Hypothalamus (tissue), 51 donors: ENCODE measurements around the gene GRB10.

Experiments
- DNase-seq, 51 donors: peaks; one replicate each; lab custom pipeline; 2025; lab: John Stamatoyannopoulos, UW

The GRB10 gene

DNA sequence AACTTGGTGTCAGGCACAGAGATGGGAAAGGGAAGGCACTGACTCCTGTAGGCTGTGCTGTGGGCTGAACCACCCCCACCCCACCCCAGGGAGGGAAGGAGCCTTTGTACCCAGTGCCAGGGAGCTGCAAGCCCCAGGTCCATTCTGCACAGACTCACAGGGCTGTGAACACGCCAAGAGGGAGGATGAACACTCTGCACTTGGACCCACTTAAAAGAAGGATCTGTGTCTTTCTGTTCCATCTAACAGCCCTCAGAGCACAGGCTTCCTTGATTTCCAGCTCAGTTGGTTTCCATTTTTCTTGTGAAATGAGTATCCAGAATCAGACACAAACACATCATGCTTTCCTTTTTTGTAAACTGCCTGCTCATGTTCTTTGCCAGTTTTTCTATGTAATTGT is 84.9 kb downstream of the GRB10 start:
- peak in 5 of 51 donors; percentile 16 to 47 (median 36) for DNase-seq

DNA sequence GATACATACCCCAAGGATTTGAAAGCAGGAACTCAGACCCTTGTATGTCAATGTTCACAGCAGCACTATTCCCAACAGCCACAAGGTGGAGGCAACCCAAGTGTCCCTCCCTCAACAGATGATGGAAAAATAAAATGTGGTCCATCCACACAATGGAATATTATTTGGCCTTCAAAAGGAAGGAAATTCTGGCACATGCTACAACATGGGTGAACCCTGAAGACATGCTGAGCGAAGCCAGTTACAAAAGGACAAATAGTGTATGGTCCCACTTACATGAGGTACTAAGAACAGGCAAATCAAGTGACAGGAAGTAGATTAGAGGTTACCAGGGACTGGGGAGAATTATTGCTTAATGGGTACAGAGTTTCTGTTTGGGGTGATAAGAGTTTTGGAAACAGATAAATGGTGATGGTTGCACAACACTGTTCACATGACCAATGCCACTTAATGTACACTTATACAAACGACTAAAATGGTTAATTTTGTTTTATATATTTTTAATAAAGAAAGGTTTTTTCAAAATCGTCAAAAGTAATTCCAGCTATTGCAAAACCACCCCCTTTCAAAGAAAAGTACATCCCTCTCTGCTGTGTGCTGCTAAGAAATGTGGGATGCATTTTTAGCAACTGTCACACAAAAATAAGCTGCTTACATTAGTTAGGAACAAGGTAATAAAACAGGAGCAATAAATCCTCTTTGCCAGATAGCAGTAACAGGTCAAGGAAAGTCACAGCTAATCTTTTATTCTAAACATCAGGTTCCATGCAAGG is 85.7 kb downstream of the GRB10 start:
- DNase-seq = no peak

DNA sequence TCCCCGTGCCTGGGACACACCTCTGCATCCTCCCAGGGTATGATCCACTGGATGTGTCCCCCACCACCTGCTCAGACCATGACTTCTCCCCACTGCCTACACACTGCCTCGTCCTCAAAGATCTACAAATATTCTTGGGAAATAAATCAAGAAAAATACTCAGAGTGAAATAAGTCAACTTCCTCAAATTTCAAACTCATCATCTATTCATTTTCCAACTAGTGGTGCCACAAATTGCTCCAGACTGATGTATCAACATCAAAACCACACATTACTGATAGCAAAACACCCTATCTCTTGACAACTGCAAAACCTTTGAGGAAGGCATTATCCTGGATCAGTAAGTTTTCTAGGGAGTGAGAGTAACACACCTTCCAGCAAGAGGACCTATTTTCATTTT is 87.7 kb downstream of the GRB10 start:
- no peak for DNase-seq

DNA sequence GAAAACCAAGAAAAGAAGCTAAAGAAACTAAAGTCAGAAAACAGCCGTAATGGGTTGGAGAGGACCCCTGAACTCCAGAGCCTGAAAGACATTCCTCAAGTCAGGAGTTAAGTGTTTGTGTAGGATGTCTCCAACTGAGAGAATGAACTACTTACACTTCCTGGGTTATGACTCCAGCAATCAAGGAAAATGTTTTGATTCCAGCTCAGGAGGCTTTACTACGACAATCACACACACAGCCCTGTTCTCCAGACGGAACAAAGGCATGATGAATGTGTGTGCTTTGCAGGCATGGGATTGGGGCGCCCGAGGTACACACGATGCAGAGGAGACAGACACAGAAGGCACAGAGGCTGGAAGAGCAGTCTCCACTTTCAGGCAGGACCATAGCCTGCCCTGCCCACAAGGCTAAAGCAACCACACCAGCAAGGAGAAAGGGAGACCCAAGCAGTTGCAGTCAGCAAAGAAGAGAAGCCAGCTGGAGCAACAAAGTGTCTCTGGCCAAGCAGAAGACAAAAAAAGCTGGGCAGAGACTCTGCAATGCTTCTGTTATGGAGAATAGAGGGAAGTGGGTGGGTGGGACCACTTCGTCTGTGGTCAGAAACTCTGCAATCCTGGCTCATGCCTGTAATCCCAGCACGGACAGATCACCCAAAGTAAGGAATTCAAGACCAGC is 89.1 kb downstream of the GRB10 start:
- DNase-seq = no peak

DNA sequence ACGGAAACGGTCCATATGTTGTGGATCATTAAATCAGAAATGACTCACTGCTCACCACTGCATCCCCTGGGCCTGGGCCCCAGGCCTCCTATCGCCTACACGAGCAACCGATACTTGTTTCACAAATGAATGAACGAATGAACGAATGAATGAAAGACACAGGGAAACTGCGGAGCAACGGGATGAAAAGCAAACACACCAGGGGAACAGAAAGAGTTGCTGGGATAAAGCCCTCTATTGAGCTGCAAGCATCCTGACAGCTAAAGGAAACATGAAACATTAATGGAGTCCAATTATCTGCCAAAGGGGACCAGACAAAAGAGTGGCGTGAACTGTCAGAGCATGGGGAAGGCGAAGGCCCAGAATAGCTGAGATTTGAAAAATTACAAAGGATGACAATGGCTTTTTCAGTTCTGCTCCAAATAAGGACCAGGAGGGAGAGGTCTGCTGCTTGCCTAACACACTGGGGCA is 92.1 kb downstream of the GRB10 start:
- DNase-seq = peak in 4 of 51 donors; percentile 16 to 49 (median 39)

DNA sequence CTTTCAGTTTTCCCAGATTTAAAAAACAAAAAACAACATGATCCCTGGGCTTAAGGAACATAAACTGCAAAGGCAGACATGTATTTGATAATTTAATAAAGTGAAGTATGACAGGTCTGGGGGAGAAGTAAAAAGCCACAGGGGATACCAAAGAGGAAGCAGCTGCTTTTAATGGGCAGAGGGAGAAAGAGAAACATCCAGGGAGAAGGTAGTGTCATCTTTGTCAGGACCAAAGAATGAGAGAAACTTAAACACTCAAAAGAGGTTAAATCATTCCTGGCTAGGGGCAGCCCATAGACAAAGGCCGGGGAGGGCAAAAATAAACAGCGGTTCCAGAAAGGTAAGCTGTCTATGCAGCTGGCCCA is 94.5 kb downstream of the GRB10 start:
- DNase-seq = no peak

DNA sequence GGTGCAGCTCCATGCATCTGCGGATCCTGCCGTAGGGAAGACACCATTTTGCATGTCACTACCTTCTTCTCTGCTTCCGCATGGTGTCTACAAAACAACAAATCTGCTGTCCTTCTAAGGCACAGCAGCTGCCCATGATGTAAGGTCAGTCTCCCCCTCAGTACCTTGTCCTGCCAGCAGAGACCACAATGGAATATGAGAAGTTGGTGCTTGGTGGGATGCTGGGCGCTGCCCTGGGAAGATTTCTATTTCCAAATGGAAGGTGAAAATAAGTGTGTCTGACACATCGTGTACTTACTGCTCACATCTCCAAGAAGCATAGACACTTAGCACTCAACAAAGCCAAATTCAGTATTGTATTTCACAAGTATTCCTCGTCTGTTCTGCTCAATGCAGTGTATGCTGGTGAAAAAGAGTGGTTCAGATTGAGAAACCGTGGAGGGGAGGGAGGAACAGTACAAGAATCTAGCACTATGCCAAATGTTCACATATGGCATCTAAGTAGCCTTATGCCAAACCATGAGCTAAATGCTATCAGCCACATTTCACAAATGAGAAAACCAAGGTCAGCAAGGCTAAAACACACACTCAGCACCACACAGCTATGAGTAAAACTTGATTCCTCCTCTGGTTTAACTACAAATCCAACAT is 95.0 kb downstream of the GRB10 start:
- DNase-seq = no peak

DNA sequence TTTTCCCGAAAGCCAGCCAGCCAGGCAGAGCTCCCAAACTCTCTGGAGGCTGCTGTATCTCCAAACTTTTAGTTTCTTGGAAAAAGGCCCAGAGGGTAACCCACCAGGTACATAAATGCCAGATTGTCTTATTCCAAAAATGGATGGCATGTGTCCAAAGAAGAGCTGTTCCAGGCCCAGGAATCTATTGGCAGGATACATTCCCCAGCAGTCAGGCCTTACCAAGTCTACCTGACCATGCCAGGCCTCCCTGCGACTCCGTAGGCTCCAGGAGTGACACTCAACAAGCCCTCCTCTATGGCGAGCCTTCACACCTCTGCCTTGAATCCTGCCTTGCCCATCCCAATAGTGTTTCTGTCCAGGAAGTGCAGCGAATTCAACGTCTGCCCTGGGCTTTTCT is 95.6 kb downstream of the GRB10 start:
- DNase-seq = no peak

DNA sequence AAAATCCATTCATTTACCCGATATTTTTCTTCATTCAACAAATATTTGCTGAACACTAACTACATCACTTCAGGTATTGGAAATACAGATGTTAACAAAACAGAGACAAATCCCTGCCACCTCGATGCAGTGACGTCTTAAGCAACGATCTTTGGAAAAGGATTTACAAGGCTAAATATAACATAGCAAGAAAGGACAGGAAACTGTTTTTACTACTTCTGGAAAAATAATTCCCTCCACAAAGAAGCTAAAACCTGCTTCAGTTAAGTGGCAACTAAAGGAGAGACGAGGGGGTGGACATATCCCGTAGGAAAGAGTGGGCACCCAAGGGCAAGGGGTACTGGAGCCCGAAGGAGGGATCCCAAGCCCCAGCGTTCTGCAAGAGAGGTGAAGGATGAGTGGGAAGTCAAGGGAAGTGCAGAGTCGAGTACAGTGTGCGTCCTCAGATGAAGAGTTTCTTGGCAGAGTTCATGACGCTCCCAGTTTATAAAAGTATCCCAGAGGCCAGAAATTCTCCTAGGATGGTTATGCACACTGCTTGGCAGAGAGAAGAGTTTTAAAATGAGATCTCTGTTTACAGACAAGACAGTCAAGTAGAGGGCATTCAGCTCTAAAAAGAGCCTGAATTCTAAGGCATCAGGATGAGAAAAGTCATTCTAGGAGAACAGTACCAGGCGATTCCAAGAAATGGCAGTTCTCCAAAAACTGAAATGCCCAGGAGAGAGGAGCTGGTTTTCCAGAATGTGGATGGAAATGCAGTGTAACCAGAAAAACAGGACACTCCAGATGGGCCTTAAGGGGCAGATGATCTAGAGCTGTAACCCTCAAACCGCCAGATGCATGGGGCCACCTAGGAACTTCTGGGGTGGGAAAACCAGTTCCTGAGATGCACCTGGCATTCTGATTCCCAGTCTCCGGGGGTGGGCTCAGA is 97.3 kb downstream of the GRB10 start:
- DNase-seq = no peak

DNA sequence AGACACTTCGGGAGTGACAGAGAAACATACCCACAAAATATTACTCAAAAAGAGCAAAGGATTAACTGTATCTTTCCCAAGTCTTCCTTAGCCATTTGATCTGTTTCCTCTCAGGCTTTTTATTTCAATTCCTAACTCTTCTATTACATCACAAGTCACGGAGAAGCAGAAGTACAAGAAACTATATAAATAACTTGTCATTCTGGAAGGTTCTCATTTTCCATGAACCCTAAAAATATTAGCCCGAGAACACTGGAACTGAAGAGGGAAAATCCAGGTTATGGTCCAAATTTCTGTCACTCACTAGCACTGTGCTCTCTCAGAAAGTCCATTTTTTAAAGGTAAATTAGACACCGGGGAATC is 98.0 kb downstream of the GRB10 start:
- DNase-seq = no peak

DNA sequence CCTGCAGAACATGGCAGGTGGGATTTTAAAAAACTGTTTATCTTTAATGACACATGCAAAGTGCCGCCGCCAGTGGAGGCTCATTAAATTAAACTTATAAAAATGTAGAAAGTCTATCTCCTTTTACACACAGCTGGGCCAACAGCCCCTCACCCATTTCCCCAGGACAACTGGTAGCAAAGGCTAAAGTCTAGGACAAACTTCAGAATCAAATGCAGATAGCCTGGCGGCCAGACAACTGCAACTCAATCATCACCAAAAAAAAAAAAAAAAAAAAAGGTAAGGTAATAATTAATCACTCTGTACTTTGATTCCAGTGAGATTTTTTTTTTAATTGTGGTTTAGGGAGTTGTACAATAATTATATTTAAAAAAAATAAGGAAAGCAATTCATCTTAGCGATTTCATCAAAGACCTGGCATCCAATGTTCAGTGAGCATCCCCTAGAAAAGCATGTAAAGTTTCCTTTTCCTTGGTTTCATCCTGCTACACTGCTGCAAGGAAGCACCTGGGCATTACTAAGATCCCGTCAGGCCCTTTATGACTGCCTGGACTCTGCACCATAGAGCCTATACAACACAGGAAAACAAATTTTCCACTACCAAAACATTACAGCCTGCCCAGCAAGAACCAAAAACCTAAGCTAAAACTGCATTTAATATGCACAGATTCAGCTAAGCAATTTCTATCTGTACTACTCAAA is 98.5 kb downstream of the GRB10 start:
- no peak for DNase-seq

DNA sequence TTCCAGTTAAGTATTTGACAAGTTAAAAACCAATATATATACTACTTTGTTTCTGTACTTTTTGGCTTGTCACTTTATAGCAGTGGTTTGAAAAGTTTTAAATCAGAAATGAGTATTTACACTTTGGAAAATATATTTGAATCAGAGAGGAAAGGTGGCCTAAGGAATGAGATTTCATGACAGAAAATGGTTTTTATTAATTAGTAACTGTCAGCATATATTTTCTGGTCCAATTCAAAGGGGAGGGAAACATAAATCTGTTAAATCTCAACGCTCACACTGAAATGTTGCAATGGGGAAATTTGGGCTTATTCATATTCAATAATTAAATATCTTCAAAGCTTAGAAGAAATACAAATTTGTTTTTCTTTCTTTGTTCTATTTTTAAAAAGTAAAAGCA is 100.1 kb downstream of the GRB10 start:
- no peak for DNase-seq

DNA sequence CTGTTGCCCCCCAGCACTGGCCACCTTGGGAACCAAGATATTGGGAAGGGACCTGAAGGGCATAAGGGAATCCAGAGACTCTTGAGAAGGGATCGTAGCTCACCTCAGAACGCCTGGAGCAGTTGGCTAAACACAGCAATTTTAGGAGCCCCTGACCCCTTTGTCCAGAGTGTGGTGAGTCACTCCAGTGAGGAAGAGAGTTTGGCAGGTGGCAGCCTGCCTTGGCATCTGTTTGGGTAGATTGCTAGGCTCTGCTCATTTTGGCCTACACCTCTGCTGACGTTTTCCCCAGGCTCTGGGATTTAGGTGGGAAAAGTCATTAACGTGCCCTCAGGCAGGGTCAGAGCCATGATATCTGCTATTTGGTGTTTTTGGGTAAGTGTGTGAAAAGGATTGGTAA is 100.6 kb downstream of the GRB10 start:
- no peak for DNase-seq

DNA sequence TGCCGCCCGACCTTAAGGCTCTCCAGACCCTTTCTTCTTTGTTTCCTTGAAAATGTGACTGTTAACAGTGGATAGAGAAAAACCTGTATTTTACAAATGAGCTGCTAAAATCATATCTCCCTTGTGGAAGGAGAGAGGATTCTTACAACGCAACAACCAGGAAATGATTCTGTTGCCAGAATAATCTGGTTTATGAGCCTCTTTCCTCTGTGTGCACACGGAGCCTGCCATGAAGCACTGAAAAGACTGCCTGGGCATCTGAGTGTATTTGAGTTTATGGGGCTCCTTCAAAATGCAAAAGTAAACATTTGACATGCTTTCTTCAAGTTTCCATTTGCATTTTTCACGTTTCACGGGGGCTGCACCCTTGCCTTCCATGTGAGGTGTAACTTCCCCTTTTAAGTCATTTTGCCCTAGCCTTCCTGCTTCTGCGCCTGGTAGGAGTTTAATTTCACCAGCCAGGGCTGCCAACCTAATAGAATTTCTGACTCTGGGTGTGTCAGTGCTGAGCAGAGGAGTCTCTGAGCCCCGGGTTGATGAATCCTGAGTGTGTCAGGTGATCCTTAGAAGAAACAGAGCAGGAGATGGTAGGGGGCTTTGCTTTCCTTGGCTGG is 101.2 kb downstream of the GRB10 start:
- DNase-seq = peak in 1 of 51 donors; percentile 18

DNA sequence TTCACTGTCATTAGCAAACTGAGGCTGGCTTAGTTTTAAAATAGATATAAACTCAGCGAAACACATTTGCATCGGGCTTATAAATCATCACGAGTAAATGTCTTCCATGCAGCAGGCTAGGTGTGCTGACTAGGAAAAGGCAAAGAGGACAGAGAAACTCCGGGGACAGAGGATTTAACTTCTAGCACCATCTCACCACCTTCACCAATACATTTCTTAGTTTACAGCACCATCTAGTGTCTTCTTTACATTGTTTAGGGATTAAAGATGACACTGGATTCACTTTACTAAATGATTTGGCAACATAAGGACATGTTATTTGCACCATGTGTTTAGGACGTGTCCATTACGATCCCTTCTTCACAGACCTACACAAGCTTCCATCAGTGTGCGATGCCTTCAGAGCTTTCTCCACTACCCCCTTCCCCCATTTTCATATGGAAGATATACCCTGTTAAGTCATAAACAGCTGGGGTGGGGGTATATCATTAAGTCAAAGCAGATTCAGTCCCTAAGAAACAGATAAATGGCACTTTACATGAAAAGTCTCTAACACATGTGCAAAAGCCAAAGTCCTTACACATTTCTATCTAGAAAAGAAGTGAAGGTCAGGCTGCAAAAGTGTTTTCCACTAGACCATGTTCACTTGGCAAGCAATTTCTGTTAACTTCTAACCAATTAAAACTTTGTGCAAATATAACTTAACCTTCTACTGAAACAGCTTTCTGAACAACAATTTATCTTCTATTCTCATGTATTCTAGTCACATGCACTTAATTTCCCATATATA is 103.3 kb downstream of the GRB10 start:
- DNase-seq = peak in 2 of 51 donors; percentile 28 to 55

DNA sequence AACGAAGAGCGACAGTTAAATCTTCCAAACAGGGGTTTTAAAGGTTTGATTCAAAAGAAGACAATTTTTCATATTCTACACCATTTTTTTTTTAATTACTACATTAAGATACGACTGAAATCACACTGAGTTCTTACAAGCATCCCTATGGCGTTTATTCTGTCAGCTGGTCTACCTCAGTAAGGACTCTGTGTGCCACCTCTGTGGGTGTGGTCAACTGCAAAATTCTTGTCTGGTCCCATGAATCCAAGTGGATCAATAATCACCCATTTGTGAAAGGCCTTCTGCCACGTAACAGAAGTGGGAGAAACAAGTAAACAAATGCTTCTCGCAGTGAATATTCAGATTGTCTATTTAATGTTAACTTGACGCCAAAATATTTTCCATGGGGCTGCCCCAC is 104.1 kb downstream of the GRB10 start:
- DNase-seq = no peak

DNA sequence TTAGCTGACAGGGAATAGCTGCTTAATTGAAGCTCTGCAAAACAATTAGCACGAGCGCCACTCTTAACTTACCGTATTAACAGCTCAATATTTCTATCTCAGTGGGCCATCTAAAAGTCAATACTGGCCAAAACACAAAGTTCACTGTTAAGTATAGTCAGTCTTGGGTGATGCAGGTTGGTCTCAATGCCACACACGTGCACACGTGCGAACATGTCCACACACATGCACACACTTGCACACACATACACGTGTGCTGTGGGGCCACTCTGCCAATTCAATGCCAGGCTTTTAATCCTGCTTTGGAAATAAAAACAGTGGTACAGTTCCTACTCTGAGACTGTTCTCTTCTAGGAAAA is 105.1 kb downstream of the GRB10 start:
- DNase-seq = peak in 1 of 51 donors; percentile 42

DNA sequence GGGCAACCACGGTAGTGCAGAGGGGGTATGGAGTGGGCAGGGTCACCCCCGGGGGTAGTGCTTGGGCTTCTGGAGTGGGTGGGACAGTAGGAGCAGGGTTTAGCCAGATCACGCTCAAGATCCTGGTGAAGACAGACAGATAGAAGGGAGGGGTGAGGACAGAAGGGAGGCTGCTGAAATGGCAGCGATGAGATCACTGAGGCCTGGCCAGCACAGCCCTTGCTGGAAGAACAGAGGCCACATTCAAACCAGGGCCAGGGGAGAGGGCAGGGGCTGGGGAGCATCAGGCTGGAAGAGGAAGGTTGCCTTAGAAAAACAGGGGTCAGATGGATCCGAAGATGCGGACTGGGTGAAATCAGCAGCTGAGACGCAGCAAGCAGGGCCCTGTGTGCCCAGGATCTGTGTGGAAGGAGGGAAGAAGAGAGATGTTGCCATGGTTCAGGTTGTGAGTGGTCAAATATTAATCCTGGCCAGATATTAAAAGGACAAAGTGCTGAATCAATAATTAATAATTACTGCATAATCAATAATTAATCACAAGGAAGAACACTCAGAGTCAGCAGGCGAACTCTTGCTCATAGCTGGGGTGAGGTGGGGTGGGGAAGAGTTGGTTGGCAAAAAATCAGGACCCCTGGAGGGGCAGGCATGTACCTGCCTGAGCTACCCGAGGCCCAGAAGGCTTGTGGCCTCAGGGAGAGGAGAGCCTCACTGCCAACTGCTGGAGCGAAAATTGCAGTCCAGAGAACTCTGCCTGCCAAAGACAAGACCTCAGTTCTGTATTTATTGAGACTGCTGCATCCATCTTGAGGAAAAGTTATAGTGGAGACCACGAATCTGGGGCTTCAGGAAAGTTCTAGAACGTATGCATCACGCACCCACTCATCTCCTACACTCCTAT is 105.7 kb downstream of the GRB10 start:
- DNase-seq = peak in 25 of 51 donors; percentile 16 to 70 (median 52)
